NCI-H1092 treated with DMSO at 0.1 percent for 48 hours (cell line): ENCODE results near the gene VARS2.
"Not testable (repeated sequence)": the region's sequence is repeated elsewhere in the genome, so short reads cannot be mapped to it uniquely, and the experiment has no call there.

Experiments
- DNase-seq: peaks from one replicate; lab custom pipeline; 2025; lab: John Stamatoyannopoulos, UW

Gene VARS2

DNA sequence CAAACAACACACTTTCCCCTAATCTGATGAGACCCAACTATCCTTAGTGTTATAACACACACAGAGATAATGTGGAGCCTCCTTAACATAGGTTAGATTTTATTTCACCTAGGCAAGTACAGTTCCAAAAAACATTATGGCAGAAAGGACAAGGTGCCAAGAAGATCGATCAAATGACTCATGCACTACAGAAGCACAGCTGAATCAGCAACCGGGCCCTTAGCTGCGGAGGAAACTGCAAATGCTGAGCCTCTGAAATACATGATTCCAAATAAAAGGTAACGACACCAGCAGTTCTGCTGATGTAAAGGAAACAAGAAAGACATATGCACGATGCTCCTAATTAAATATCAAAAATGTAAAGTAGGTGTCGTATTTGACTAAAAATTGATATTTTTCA, 49.6 kb downstream of the VARS2 start:
- no peak for DNase-seq

- no peak for DNase-seq
Observed at GRCh38 chr6:30964075-30964474, 50.0 kb downstream of the VARS2 start.

GRCh38 chr6:30965140-30965601, 51.1 kb downstream of the VARS2 start:
- DNase-seq: no peak

DNA sequence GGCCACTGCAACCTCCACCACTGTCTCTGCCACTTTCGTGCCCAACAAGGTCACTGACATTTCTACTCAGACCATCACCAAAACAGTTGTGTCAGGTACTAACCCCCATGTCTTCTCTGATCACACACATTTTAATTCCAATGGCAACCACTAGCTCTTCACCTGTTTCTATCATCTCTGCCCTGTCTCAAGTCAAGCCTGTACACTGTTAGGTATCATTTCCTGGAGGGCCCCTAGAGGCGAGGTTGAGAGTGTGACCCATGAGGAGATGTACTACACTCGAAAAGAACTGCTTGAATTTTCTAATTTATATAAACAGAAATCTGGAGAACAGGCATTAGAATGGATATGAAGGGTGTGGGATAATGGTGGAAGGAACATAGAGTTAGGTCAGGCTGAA, 52.1 kb downstream of the VARS2 start:
- no peak for DNase-seq

DNA sequence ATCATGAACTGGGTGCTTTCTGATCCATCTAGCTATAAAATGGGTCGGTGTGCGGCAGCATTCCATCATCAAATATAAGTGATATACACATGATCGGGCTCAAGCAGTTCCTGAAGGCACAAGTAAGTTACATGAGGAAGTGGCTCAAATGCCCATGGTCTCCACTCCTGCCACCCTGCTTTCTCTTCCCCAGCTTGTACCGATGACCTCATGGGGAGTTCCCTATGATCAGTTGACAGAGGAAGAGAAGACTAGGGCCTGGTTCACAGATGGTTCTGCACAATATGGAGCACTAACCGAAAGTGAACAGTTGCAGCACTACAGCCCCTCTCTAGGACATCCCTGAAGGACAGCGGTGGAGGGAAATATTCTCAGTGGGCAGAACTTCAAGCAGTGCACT, 55.1 kb downstream of the VARS2 start:
- DNase-seq: not testable (repeated sequence)

- no peak for DNase-seq
Observed at GRCh38 chr6:30970946-30971345, 56.9 kb downstream of the VARS2 start.

DNA sequence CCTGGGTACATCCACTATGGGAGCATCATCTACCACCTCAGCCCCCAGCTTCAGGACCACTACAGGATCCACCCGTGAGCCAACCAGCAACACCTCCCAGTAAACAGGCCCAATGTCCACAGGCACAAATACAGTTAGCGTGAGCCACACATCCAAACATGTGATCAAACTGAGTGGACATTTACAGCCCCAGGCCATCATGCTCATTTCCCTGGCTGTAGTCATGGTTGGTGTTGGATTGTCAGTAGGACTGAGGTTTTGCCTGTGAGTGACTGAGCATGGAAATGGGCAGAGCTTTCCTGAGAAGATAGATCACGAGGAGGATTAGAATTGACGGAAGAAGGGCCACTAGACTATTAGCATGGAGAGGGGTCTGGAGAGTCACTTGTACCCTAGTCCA, 58.8 kb downstream of the VARS2 start:
- no peak for DNase-seq

DNA sequence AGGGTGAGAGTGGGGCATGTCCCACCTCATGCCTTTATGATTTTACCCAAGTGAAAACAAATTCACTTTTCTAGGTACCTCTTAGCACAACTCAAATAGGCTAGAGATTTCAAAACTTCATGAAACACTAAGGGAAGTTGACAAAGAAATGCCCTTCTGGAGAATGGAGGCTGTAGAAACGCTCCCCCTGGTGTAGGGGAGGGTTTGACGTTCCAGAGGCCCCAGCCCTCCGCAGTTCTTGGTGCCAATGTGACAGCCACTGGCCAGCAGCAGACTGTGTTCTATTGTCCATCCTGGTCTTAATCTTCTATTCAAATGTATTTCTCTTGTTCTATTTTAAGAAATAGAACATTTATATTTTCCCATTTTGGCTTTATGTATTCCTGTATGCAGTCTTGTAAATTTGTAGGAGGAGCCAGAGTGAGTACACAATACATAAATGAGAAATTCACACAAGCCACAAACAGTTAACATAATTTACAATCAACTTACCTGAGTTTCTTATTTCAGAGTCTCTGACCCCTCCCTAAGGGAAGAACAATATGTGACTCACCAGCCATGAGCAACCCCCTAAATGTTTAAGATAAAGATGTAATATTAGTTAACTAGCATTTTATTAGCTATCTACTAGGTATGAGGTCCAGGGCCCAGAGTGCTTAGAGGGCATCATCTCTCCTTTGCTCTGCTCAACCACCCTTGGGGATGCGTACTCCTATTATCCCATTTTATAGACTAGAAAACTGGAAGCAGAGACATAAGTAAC, 60.6 kb downstream of the VARS2 start:
- no peak for DNase-seq
